ENCODE measurements around the gene TMEM101. TPM values are rescaled to one million over a fixed set of nuclear protein-coding genes. Genes with fewer than 3 reads are reported as not detected.

The TMEM101 gene
- total RNA-seq, 1 experiment from 2014 or later: 12.7 TPM

GRCh38 chr17:44061446-44061845, 46.7 kb upstream of the TMEM101 start:
- no peak for DNase-seq (ENCODE audit: low spot score)
- Histone ChIP-seq H3K27ac (ENCODE audit: low read depth, low read length, poor library complexity, severe bottlenecking) (no peak overlapping the region), H3K4me1 (ENCODE audit: insufficient read depth, low read length, poor library complexity, severe bottlenecking) (peaks cover 5% of the 10 kb centered on the region), H3K27me3 (replicated peaks; ENCODE audit: insufficient read depth, low read depth, low read length, poor library complexity) (no peaks in the 10 kb centered on the region), H3K9me3 (ENCODE audit: low read depth, low read length, poor library complexity, severe bottlenecking) (no peaks in the 10 kb centered on the region), H3K4me3 (ENCODE audit: low read depth, low read length, poor library complexity, severe bottlenecking) (no peak overlapping the region), H3K36me3 (ENCODE audit: insufficient read depth, low read length, poor library complexity, severe bottlenecking) (peaks cover 14% of the 10 kb centered on the region)
- POLR2A ChIA-PET (ENCODE audit: low non-redundant PET): interaction anchor here (0.7 kb wide), 1 partner anchor 245 kb away, joined by 6 read pairs; no protein-coding TSS in a partner anchor
- CTCF ChIA-PET: interaction anchor here (0.5 kb wide), 1 partner anchor 19 kb away, joined by 3 read pairs; no protein-coding TSS in a partner anchor
- TF ChIP-seq EZH2 (IDR thresholded peaks at IDR 0.05; ENCODE audit: borderline replicate concordance, low read depth, low read length, poor library complexity, severe bottlenecking): no peak
- TF ChIP-seq, protein P1, sequence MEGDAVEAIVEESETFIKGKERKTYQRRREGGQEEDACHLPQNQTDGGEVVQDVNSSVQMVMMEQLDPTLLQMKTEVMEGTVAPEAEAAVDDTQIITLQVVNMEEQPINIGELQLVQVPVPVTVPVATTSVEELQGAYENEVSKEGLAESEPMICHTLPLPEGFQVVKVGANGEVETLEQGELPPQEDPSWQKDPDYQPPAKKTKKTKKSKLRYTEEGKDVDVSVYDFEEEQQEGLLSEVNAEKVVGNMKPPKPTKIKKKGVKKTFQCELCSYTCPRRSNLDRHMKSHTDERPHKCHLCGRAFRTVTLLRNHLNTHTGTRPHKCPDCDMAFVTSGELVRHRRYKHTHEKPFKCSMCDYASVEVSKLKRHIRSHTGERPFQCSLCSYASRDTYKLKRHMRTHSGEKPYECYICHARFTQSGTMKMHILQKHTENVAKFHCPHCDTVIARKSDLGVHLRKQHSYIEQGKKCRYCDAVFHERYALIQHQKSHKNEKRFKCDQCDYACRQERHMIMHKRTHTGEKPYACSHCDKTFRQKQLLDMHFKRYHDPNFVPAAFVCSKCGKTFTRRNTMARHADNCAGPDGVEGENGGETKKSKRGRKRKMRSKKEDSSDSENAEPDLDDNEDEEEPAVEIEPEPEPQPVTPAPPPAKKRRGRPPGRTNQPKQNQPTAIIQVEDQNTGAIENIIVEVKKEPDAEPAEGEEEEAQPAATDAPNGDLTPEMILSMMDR (conservative IDR thresholded peaks at IDR 0.05; ENCODE audit: low read depth, low read length): no peak
- BruUV-seq (replicated peaks): no TSS peak
- intact Hi-C loops (cut with micrococcal nuclease; ENCODE audit: unreplicated experiment): no loop called here

- no peak for DNase-seq (ENCODE audit: low spot score)
- no TSS peak for BruUV-seq (replicated peaks)
- H3K36me3 ChIP-seq (ENCODE audit: insufficient read depth, low read length, poor library complexity, severe bottlenecking): peaks cover 14% of the 10 kb centered on the region
- H3K4me3 ChIP-seq (ENCODE audit: low read depth, low read length, poor library complexity, severe bottlenecking): no peak overlapping the region
- no peaks in the 10 kb centered on the region for H3K9me3 ChIP-seq (ENCODE audit: low read depth, low read length, poor library complexity, severe bottlenecking)
- ChIA-PET CTCF (no interaction called here), POLR2A (ENCODE audit: low non-redundant PET) (no interaction called here)
- H3K27me3 ChIP-seq (replicated peaks; ENCODE audit: insufficient read depth, low read depth, low read length, poor library complexity): no peaks in the 10 kb centered on the region
- H3K27ac ChIP-seq (ENCODE audit: low read depth, low read length, poor library complexity, severe bottlenecking): no peak overlapping the region
- TF ChIP-seq EZH2 (IDR thresholded peaks at IDR 0.05; ENCODE audit: borderline replicate concordance, low read depth, low read length, poor library complexity, severe bottlenecking): no peak
- TF ChIP-seq, protein P1 (conservative IDR thresholded peaks at IDR 0.05; ENCODE audit: low read depth, low read length): no peak
- intact Hi-C loops (cut with micrococcal nuclease; ENCODE audit: unreplicated experiment): no loop called here
- peaks cover 5% of the 10 kb centered on the region for H3K4me1 ChIP-seq (ENCODE audit: insufficient read depth, low read length, poor library complexity, severe bottlenecking)
These were observed 44.5 kb upstream of the TMEM101 start for GRCh38 chr17:44059101-44059892.

DNA sequence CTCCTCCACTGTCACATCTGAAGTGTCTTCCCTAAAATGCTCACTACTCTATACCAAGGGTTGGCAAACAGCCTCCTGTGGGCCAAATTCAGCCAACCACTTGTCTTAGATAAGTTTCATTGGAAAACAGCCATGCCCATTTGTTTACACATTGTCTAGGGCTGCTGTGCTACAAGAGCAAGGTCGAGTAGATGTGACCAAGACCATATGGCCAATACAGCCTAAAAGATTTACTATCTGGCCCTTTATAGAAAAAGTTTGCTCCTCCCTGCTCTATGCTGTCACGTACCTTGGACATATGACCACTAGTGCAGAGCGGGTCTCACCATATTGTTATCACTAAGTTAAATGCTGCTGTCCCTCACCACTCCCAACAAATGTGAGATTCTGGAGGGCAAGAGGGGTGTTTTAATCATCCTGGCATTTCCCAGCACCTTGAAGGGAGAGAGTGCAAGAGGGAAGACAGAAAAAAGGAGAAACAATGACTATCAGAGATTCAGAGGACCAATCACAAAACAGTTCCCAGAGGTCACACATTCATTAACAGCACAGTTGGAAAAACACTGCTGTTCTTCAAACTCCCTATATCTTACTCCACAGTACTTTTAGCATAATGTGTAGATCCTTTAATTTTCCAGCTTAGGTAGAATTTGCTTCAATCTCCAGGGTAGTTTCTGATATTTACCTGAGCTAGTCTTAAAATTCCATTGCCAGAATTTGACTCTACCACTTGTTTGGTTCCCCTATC, 38.5 kb upstream of the TMEM101 start:
- peaks cover 20% of the 10 kb centered on the region for H3K36me3 ChIP-seq (ENCODE audit: insufficient read depth, low read length, poor library complexity, severe bottlenecking)
- no peak overlapping the region for H3K27ac ChIP-seq (ENCODE audit: low read depth, low read length, poor library complexity, severe bottlenecking)
- no peaks in the 10 kb centered on the region for H3K9me3 ChIP-seq (ENCODE audit: low read depth, low read length, poor library complexity, severe bottlenecking)
- TSS peak; percentile 12 for BruUV-seq (replicated peaks)
- H3K4me3 ChIP-seq (ENCODE audit: low read depth, low read length, poor library complexity, severe bottlenecking): no peak overlapping the region
- ChIA-PET CTCF (no interaction called here), POLR2A (ENCODE audit: low non-redundant PET) (no interaction called here)
- no peak for TF ChIP-seq EZH2 (IDR thresholded peaks at IDR 0.05; ENCODE audit: borderline replicate concordance, low read depth, low read length, poor library complexity, severe bottlenecking)
- TF ChIP-seq, protein P1 (conservative IDR thresholded peaks at IDR 0.05; ENCODE audit: low read depth, low read length): no peak
- no peaks in the 10 kb centered on the region for H3K27me3 ChIP-seq (replicated peaks; ENCODE audit: insufficient read depth, low read depth, low read length, poor library complexity)
- no peaks in the 10 kb centered on the region for H3K4me1 ChIP-seq (ENCODE audit: insufficient read depth, low read length, poor library complexity, severe bottlenecking)
- intact Hi-C loops (cut with micrococcal nuclease; ENCODE audit: unreplicated experiment): no loop called here
- no peak for DNase-seq (ENCODE audit: low spot score)

All from A673 (cell line).